ENCODE data around the gene TMEM59L.

The TMEM59L gene

DNA sequence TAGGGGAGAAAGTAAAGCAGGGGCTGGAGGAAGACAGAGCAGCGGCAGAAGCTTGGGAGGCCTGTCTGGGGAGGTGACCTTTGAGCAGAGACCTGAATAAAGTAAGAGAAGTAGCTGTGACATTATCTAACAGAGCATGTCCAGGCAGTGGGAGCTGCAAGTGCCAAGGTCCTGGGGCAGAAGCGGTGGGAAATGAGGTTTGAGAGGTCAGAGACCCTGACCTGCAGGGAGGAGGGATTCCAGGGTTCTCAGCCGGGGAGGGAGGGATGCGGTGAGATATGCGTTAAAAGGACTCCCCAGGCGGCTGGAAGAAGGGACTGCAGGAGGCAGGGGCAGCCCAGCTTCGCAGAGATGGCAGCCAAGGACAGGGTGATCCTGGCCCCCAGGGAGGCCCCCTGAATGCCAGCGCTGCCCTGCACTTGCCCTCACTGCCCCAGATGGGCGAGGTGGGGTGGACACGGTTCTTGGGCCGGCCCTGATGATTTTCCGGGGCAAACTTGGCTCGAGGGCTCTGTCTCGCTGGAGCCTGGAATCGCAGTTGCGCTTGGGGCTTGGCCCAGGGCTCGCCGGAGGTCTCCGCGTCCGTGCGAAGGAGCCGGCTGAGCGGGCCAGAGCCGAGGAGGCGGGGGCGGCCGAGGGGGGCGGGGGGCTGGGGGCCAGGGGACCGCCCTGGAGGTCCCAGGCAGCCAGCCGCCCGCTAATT lies 9.3 kb upstream of the TMEM59L start:
- peak; percentile 31 for DNase-seq (ENCODE audit: low read depth)

DNA sequence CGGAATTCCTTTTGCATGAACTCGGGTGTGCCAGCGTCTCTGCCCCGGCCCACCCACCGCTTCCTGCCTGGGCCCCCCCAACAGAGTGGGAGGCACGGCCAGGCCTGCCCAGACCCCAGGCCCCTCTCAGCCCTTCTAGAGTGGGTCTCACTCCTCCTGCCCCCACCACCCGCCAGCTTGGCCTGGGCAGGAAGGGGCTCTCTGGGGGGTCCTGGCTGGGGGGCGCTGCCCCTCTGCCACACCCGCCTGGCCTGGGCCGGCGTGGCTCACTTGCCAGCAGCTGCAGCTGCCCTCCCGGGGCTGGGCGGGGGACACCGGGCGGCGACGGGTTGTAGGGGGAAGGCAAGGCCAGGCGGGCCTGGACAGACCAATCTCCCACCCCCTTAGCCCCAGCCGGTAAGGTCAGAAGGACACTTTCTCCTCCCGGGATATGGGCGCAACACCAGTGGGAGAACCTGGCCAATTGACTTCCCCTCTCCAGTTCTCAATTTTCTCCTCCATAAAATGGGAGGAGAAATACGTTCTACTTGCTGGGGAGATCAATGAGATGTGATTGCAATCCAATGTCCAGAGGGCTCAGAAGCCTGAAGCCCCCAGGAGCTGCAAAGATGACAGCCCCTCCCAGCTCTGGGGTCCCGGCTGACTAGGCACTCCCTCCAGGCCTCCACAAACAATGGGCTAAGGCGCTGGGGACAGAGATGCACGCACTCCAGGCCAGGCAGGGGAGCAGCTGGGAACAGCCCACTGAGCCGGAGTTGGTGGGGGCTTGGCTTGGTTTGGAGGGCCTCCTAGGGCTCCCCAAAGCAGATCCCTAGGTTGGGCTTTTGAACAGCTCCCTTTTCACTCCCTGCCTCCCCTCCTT lies 8.5 kb upstream of the TMEM59L start:
- no peak overlapping the region for H3K4me3 ChIP-seq (ENCODE audit: low read depth, low read length)
- no peak for DNase-seq (ENCODE audit: low read depth)
- TF ChIP-seq, protein P1, sequence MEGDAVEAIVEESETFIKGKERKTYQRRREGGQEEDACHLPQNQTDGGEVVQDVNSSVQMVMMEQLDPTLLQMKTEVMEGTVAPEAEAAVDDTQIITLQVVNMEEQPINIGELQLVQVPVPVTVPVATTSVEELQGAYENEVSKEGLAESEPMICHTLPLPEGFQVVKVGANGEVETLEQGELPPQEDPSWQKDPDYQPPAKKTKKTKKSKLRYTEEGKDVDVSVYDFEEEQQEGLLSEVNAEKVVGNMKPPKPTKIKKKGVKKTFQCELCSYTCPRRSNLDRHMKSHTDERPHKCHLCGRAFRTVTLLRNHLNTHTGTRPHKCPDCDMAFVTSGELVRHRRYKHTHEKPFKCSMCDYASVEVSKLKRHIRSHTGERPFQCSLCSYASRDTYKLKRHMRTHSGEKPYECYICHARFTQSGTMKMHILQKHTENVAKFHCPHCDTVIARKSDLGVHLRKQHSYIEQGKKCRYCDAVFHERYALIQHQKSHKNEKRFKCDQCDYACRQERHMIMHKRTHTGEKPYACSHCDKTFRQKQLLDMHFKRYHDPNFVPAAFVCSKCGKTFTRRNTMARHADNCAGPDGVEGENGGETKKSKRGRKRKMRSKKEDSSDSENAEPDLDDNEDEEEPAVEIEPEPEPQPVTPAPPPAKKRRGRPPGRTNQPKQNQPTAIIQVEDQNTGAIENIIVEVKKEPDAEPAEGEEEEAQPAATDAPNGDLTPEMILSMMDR (conservative IDR thresholded peaks at IDR 0.05; ENCODE audit: low read depth, low read length), result no peak

More for the DNA sequence above, 9.3 kb upstream of the TMEM59L start:
- no peak overlapping the region for H3K4me3 ChIP-seq (ENCODE audit: low read depth, low read length)
- TF ChIP-seq, protein P1 (conservative IDR thresholded peaks at IDR 0.05; ENCODE audit: low read depth, low read length), result peak; percentile 46

DNA sequence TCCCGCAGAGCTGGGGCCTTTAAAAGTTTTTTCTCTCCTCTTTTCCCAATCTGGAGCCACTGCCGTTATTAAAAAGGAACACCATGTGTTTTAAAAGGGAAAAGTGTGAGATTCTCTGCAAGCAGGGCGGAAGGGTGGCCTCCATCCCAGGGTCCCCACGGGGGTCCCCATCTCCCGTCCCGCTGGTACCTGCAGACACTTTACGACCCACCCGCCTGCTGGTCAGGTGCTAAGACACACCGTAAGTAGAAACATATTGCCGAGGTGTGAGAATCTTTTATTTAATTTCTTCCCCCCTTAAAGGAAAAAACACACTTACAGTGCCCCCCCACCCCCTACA lies 7.9 kb upstream of the TMEM59L start:
- DNase-seq (ENCODE audit: low read depth), result no peak
- TF ChIP-seq, protein P1 (conservative IDR thresholded peaks at IDR 0.05; ENCODE audit: low read depth, low read length), result no peak
- no peak overlapping the region for H3K4me3 ChIP-seq (ENCODE audit: low read depth, low read length)

DNA sequence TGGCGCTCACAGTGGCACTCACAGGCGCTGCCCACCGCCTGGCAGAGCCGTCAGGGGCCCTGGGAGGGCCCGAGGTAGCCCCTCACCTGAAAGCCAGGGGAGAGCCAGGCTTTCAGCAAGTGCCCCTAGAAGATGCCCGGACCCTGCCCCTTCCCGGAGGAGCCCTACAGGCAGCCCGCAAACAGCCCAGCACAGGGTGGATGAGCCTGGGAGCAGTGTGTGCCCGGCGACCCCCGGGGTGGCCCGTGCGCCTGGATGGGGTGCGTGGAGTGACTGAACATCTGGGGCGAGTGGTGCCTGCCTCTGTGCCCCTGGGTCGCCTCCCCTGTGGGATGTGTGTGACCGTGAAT lies 7.5 kb upstream of the TMEM59L start:
- no peak overlapping the region for H3K4me3 ChIP-seq (ENCODE audit: low read depth, low read length)
- DNase-seq (ENCODE audit: low read depth), result no peak
- TF ChIP-seq, protein P1 (conservative IDR thresholded peaks at IDR 0.05; ENCODE audit: low read depth, low read length), result no peak

DNA sequence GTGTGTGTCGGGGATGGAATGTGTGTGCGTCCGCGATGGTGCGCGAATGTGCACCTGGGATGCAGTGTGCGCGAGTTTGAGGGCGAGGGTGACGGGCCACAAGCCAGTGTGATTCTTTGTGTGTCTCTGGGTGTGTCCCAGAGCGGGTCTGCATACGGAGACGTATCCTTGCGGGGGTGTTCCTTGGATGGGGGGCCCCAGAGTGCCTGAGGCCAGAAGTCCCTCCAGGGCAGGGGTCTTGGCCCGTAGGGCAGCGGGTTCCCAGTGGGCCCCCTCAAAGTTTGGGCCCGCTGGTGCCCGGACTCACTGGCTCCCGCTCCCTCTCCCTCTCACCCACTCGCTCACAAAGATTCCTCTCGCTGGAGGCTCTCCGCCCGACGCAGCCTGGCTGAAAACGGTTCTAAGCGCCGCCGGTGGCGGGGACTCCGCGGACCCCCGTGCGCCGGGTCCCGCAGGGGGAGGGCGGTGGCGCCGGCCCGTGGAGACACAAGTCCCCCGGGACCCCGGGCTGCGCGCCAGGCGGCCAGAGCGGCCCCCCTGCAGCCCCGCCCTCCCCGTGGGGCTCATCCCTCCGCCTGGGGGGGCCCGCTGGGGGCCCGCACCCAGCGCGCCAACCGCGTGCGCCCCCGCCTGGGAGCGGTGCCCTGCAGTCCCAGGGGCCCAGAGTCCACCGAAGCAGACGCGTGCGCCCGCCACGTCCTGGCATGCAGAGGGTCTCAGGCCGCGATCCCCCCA lies 7.0 kb upstream of the TMEM59L start:
- H3K4me3 ChIP-seq (ENCODE audit: low read depth, low read length), result no peak overlapping the region
- DNase-seq (ENCODE audit: low read depth), result no peak
- TF ChIP-seq, protein P1 (conservative IDR thresholded peaks at IDR 0.05; ENCODE audit: low read depth, low read length), result no peak

DNA sequence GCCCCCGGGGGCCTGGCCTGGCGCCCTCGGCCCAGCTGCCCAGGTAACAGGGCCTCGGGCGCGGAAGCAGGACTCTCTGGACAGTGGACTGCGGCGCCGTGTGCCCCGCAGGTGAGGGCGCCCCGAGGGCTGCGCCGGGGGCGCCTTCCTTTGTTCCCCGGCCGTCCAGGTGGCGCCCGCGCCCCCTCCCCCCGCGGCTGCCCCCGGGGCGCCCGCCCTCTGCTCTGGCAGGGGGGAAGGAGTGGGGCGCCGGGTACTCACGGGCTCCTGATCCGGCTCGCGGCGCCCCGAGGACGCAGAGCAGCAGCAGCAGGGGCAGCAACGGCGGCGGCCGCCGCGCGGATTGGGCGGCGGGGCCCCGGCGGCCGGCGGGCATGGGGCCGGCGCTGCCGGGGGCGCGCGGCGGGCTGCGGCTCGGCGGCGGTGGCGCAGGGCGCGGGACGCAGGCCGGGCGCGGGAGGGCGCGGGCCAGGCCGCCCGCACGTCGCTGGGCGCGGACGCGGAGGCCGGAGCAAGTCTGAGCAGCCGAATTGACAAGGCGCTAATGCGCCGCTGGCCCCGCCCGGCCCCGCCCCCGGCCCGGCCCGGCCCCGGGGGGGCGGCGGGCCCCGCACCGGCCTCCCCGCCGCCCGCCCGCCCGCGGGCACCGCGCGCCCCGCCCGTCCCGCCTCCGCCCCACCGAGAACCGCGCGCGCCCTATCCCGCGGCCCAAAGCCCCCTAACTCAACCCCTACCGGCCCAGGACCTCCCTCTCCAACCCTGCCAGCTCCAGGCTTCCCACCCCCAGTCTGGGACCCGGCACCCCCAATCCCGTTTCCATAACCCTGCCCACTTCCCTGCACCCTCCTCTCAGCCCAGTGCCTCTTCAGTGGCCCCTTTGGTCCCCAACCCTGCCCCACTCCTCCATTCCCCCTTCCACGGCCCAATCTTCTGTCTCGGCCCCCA lies 6.1 kb upstream of the TMEM59L start, which contains the start of gene CRLF1:
Gene CRLF1 (minus strand): TSS at position 519 of the 945 bp plus-strand sequence. CDS start 143 bp downstream, at position 376.
- TF ChIP-seq, protein P1 (conservative IDR thresholded peaks at IDR 0.05; ENCODE audit: low read depth, low read length), result no peak
- no peak for DNase-seq (ENCODE audit: low read depth)
- H3K4me3 ChIP-seq (ENCODE audit: low read depth, low read length), result no peak within 1 kb of the TSS
